Upper lobe of left lung (tissue), 6 donors: ENCODE results near the gene TUBB3. TPM values are rescaled to one million over a fixed set of nuclear protein-coding genes. Genes with fewer than 3 reads are reported as not detected.
A peak's percentile ranks its signal among the peaks of the same experiment; 100 is the strongest.
"Not testable (repeated sequence)": the region's sequence is repeated elsewhere in the genome, so short reads cannot be mapped to it uniquely, and the experiment has no call there.

Experiments
- ATAC-seq, 2 donors: fragments of 200-7000 bp; cut with Tn5 transposase; one replicate each; pipeline ENCODE4 v1.9.1; 2022; ENCODE audit warnings: mild to moderate bottlenecking in 2 of 2, moderate library complexity in 2 of 2; ENCODE audit not compliant: low FRiP score in 2 of 2
- DNase-seq, 2 donors: peaks; one replicate each; pipeline ENCODE4 v3.0.0-alpha.2; 2019 to 2020
- H3K27ac ChIP-seq, 4 donors: fragments of 200-600 bp; sonication (generic); one replicate each; pipeline ENCODE4 v1.5.1; 2016 to 2019
- H3K27me3 ChIP-seq, 4 donors: fragments of 200-600 bp; sonication (generic); one replicate each; pipeline ENCODE4 v1.5.1; 2017 to 2019
- H3K36me3 ChIP-seq, 4 donors: fragments of 200-600 bp; sonication (generic); one replicate each; pipeline ENCODE4 v1.5.1; 2016 to 2019
- H3K4me1 ChIP-seq, 4 donors: fragments of 200-600 bp; sonication (generic); one replicate each; pipeline ENCODE4 v1.5.1; 2018 to 2019
- H3K4me3 ChIP-seq, 4 donors: fragments of 200-600 bp; sonication (generic); one replicate each; pipeline ENCODE4 v1.5.1; 2017 to 2019; ENCODE audit warnings: mild to moderate bottlenecking in 2 of 4, moderate library complexity in 1 of 4
- H3K9me3 ChIP-seq, 4 donors: fragments of 200-600 bp; sonication (generic); one replicate each; pipeline ENCODE4 v1.5.1; 2018 to 2019
- CTCF ChIP-seq, 6 experiments: fragments of 450-650 bp in 4 of 6; fragments of 200-600 bp in 2 of 6; sonication (generic) in 2 of 6; IDR thresholded peaks; one replicate each; pipeline ENCODE4 v1.5.1; 2016 to 2019; ENCODE audit warnings: antibody characterized with exemption in 6 of 6
- EP300 ChIP-seq, 4 donors: sonication (generic); formaldehyde crosslinking; IDR thresholded peaks; one replicate each; pipeline ENCODE4 v1.5.1; 2017; ENCODE audit warnings: antibody characterized with exemption in 4 of 4, control low read depth in 2 of 4
- POLR2A ChIP-seq, 4 donors: fragments of 450-650 bp; IDR thresholded peaks; one replicate each; pipeline ENCODE4 v1.5.1; 2016 to 2017; ENCODE audit warnings: antibody characterized with exemption in 4 of 4, mild to moderate bottlenecking in 2 of 4
- POLR2AphosphoS5 ChIP-seq, 2 donors: sonication (generic); formaldehyde crosslinking; IDR thresholded peaks; one replicate each; pipeline ENCODE4 v1.5.1; 2017; ENCODE audit warnings: antibody characterized with exemption in 2 of 2
- WGBS, 2 donors: methylation state at CpG; one replicate each; pipeline ENCODE4 v1.1.5; 2017 to 2018; 5-methylcytosine and 5-hydroxymethylcytosine counted together
- total RNA-seq, 6 donors: library from RNA; depleted of rRNA in 4 of 6; stranded (reverse); fragments of >200 nt in 4 of 6; gene quantifications; one replicate each; pipeline versions ENCODE4 v1.1.0 to v1.2.1, GENCODE V29; 2016 to 2021
- donor health status: DM: no; HTN: no; CAD: no; lungs with moderate emphysema.
- donor health status: DM: no; HTN: yes; CAD: no; lungs with severe emphysema.

Gene TUBB3
- total RNA-seq: 1 to 10 TPM in 3 of 6 donors, under 1 TPM in 2, not detected in 1; 0.33 to 9.2 (median 2.1) TPM

GRCh38 chr16:89922884-89923639, at the start of gene TUBB3:
TUBB3 (plus strand) TSS chr16:89923342; CDS start chr16:89923402, 60 bp downstream.
- no peaks in the 10 kb centered on the region for H3K9me3 ChIP-seq
- H3K4me1 ChIP-seq: peaks cover 52 to 67% (median 60%) of the 10 kb centered on the region in 4 donors
- ATAC-seq (peak in 1 of 2 donors; percentile 71), DNase-seq (peak; percentile 56 to 94)
- peak within 1 kb of the TSS; percentile 18 to 61 (median 56) for H3K4me3 ChIP-seq
- peak in 1 of 6 experiments; percentile 6 for TF ChIP-seq CTCF (IDR thresholded peaks at IDR 0.05)
- peak in 3 of 4 donors; percentile 27 to 71 (median 52) for TF ChIP-seq POLR2A (IDR thresholded peaks at IDR 0.05)
- TF ChIP-seq POLR2AphosphoS5 (IDR thresholded peaks at IDR 0.05): peak; percentile 4 to 42
- no peak for TF ChIP-seq EP300 (IDR thresholded peaks at IDR 0.05)
- H3K27me3 ChIP-seq: peaks cover 0 to 35% (median 27%) of the 10 kb centered on the region in 4 donors
- peak within 1 kb of the TSS; percentile 54 to 78 (median 76) for H3K27ac ChIP-seq
- H3K36me3 ChIP-seq: no peaks in the 10 kb centered on the region
- 0 to 1% methylated on average over 1 to 14 of the region's 88 CpGs for WGBS, 2 donors

DNA sequence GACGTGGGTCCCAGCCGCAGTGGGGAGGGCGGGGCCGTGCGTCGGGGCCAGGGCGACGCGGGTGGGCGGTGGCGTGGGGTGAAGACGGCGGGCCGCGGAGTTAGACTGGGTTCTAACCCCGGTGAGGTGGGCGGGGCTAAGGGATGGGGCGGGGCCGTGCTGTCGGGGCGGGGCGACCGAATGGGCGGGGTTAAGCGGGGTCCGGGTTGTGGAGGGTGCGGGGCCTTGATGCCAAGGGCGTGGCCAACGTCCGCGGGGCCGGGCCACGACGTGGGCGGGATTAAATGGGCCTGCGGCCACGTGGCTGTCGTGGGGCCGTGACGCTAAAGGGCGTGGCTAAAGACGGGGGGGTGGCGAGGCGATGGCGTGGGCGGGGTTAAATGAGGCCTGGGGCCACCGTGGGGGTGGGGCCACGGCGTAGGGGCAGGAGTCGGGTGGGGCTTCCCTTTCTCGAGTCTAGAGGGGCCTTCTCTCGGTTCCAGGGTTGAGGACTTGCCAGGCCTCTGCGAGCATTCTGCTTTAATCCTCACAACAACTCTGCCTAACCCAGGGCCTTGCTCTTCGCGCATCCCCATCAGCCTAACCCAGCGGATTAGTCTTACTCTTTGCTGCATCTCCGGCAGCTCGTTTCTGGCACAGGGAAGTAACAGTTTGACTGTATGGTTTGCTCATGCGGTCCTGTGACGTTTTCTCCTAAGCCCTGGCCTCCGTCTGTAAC, 49.0 kb upstream of the TUBB3 start:
- peak; percentile 95 to 96 for ATAC-seq
- TF ChIP-seq POLR2AphosphoS5 (IDR thresholded peaks at IDR 0.05) (peak; percentile 2 to 4), EP300 (IDR thresholded peaks at IDR 0.05) (no peak), POLR2A (IDR thresholded peaks at IDR 0.05) (no peak), CTCF (IDR thresholded peaks at IDR 0.05) (no peak)
- Histone ChIP-seq H3K27me3 (no peaks in the 10 kb centered on the region), H3K36me3 (peaks cover 6 to 28% (median 12%) of the 10 kb centered on the region in 4 donors), H3K4me1 (peaks cover 15 to 28% (median 17%) of the 10 kb centered on the region in 4 donors), H3K9me3 (no peaks in the 10 kb centered on the region), H3K27ac (peak overlapping the region; percentile 98 to 100 (median 100)), H3K4me3 (peak overlapping the region; percentile 64 to 98 (median 72))
- DNase-seq: peak; percentile 98 to 99
- 4 to 6% methylated on average over 22 to 43 of the region's 61 CpGs for WGBS, 2 donors

DNA sequence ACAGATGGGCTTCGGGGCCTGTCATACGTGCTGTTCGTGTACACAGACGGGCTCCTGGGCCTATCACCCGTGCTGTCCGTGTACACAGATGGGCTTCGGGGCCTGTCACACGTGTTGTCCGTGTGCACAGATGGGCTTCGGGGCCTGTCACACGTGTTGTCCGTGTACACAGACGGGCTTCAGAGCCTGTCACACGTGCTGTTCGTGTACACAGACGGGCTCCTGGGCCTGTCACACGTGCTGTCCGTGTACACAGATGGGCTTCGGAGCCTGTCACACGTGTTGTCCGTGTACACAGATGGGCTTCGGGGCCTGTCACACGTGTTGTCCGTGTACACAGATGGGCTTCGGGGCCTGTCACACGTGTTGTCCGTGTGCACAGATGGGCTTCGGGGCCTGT, 44.0 kb upstream of the TUBB3 start:
- not testable (repeated sequence) for ATAC-seq, H3K4me3 ChIP-seq, DNase-seq, H3K27ac ChIP-seq, H3K27me3 ChIP-seq, H3K9me3 ChIP-seq
- Histone ChIP-seq H3K4me1 (peaks cover 7 to 18% (median 9%) of the 10 kb centered on the region in 4 donors), H3K36me3 (peaks cover 26 to 72% (median 49%) of the 10 kb centered on the region in 4 donors)
- WGBS, 2 donors: 94% methylated on average over 23 to 24 of the region's 28 CpGs

DNA sequence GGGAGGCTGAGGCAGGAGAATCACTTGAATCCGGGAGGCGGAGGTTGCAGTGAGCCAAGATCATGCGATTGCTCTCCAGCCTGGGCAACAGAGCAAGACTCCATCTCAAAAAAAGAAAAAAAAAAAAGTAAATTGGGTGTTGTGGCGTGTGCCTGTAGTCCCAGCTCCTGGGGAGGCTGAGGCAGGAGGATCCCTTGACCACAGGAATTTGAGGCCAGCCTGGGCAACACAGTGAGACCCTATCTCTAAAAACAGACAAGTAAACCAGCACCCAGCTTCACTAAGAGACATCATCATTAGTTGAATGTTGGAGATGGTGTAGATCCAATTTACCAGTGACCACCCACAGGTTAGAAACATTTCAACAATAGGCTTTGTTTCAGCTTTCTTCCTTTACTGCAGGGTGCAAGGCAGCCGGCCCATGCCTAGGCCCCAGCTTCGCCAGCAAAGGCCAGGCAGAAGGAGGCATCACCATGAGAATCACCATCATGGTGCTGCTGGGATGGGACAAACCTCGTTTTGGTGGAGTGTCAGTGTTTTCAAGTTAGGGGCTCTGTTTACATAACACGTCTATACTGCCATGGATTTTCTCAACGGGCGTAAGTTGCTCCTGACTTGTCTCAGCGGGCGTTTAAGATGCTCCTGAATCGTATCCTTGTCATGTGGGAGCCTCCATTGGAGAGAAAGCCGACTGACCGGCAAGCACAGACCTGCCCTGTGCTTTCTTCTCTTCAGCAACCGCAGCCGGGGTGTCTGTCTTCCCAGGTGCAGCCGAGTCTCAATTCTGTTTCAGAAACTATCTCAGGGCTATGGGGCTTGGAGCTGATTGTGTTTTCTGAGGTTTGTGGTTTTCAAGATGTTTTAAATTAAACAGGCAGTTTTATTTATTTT, 42.4 kb upstream of the TUBB3 start:
- peaks cover 29 to 81% (median 57%) of the 10 kb centered on the region in 4 donors for H3K36me3 ChIP-seq
- H3K4me1 ChIP-seq: peaks cover 0 to 8% (median 1%) of the 10 kb centered on the region in 4 donors
- no peak overlapping the region for H3K4me3 ChIP-seq
- 88 to 91% methylated on average over 18 of the region's 18 CpGs for WGBS, 2 donors
- no peaks in the 10 kb centered on the region for H3K9me3 ChIP-seq
- no peak for TF ChIP-seq EP300 (IDR thresholded peaks at IDR 0.05)
- no peaks in the 10 kb centered on the region for H3K27me3 ChIP-seq
- DNase-seq: no peak
- ATAC-seq: no peak
- no peak overlapping the region for H3K27ac ChIP-seq

DNA sequence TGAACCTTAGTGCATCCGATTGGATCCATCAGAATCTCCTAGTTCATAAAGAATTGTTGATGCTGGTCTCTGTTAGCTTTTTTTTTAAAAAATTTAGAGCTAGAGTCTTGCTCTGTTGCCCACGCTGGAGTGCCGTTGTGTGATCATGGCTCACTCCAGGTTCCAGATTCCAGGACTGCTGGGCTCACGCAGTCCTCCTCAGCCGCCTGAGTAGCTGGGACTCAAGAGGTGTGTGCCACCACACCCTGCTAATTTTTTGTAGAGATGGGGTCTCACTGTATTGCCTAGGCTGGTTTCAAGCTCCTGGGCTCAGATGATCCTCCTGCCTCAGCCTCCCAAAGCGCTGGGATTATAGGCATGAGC, 41.8 kb upstream of the TUBB3 start:
- 95 to 97% methylated on average over 6 of the region's 6 CpGs for WGBS, 2 donors
- no peak for DNase-seq
- ATAC-seq: no peak
- H3K36me3 ChIP-seq: peaks cover 29 to 81% (median 61%) of the 10 kb centered on the region in 4 donors
- TF ChIP-seq POLR2AphosphoS5 (IDR thresholded peaks at IDR 0.05) (no peak), POLR2A (IDR thresholded peaks at IDR 0.05) (no peak), EP300 (IDR thresholded peaks at IDR 0.05) (no peak), CTCF (IDR thresholded peaks at IDR 0.05) (no peak)
- H3K9me3 ChIP-seq: no peaks in the 10 kb centered on the region
- H3K4me1 ChIP-seq: peaks cover 0 to 2% (median 0%) of the 10 kb centered on the region in 4 donors
- H3K4me3 ChIP-seq: no peak overlapping the region
- no peak overlapping the region for H3K27ac ChIP-seq
- no peaks in the 10 kb centered on the region for H3K27me3 ChIP-seq
